GM12891 (cell line): ENCODE results near the gene RPS6KA2.

Experiments
- DNase-seq: peaks from one replicate; pipeline ENCODE4 v3.0.0; 2011; ENCODE audit warnings: low spot score; ENCODE audit not compliant: insufficient read length
- FAIRE-seq: peaks from 2 replicates; lab custom pipeline; 2011; peaks lifted over from hg19 to GRCh38; lab: Jason Lieb, UNC
- PAX5 ChIP-seq: IDR thresholded peaks from 2 replicates; pipeline ENCODE4 v1.6.1; 2011; ENCODE audit warnings: low read length, moderate library complexity, mild to moderate bottlenecking; ENCODE audit not compliant: insufficient read depth, severe bottlenecking
- POLR2A ChIP-seq: IDR thresholded peaks from 2 replicates; pipeline ENCODE4 v1.6.1; 2011; ENCODE audit warnings: low read depth, low read length, control low read depth
- POLR2AphosphoS5 ChIP-seq: IDR thresholded peaks from 2 replicates; pipeline ENCODE4 v1.6.1; 2011; ENCODE audit warnings: low read depth, low read length, control low read depth
- POU2F2 ChIP-seq: IDR thresholded peaks from 2 replicates; pipeline ENCODE4 v1.6.1; 2011; ENCODE audit warnings: low read depth, mild to moderate bottlenecking, control low read depth, low read length, moderate library complexity
- SPI1 ChIP-seq: IDR thresholded peaks from 2 replicates; pipeline ENCODE4 v1.6.1; 2011; ENCODE audit warnings: low read depth, low read length, control low read depth
- TAF1 ChIP-seq: IDR thresholded peaks from 2 replicates; pipeline ENCODE4 v1.6.1; 2011; ENCODE audit warnings: low read depth, low read length, control low read depth

The RPS6KA2 gene

GRCh38 chr6:166650047-166650446 is 23.0 kb upstream of the RPS6KA2 start:
- TF ChIP-seq POU2F2 = no peak
- no peak for TF ChIP-seq PAX5
- TF ChIP-seq POLR2AphosphoS5 = no peak
- TF ChIP-seq TAF1 = no peak
- TF ChIP-seq POLR2A = no peak
- TF ChIP-seq SPI1 = no peak
- FAIRE-seq (no peak), DNase-seq (no peak)

- no peak for DNase-seq
- no peak for TF ChIP-seq SPI1
- no peak for TF ChIP-seq PAX5
- no peak for TF ChIP-seq POU2F2
- no peak for TF ChIP-seq TAF1
- no peak for TF ChIP-seq POLR2A
- TF ChIP-seq POLR2AphosphoS5 = no peak
- FAIRE-seq = no peak
Measured at GRCh38 chr6:166648846-166649245, 21.8 kb upstream of the RPS6KA2 start.

- peak; percentile 93 for FAIRE-seq
- no peak for TF ChIP-seq POLR2AphosphoS5
- TF ChIP-seq SPI1 = no peak
- TF ChIP-seq POLR2A = no peak
- TF ChIP-seq TAF1 = no peak
- TF ChIP-seq POU2F2 = no peak
- no peak for TF ChIP-seq PAX5
- no peak for DNase-seq
Measured at GRCh38 chr6:166647896-166648295, 20.8 kb upstream of the RPS6KA2 start.

GRCh38 chr6:166646716-166647115 is 19.7 kb upstream of the RPS6KA2 start:
- TF ChIP-seq POU2F2 (no peak), TAF1 (no peak), PAX5 (no peak), POLR2A (no peak), POLR2AphosphoS5 (no peak), SPI1 (no peak)
- no peak for DNase-seq
- no peak for FAIRE-seq

- no peak for FAIRE-seq
- TF ChIP-seq POU2F2 (no peak), POLR2AphosphoS5 (no peak), PAX5 (no peak), POLR2A (no peak), TAF1 (no peak), SPI1 (no peak)
- DNase-seq = no peak
Measured at GRCh38 chr6:166645896-166646295, 18.8 kb upstream of the RPS6KA2 start.

DNA sequence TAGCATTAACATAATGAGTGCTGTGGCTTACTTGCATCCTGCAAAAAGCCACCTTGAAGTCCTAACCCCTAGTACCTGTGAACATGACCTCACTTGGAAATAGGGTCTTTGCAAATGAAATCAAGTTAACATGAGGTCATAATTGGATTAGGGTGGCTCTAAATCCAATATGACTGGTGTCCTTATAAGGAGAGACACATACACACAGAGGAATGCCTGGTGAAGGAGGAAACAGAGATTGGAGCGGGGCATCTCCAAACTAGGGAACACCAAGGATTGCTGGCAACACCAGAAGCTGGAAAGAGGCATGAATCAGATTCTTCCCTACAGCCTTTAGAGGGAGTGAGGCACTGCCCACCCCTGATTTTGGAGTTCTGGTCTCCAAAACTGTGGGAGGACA is 17.6 kb upstream of the RPS6KA2 start:
- DNase-seq (no peak), FAIRE-seq (no peak)
- TF ChIP-seq POLR2A = no peak
- TF ChIP-seq PAX5 = no peak
- no peak for TF ChIP-seq POLR2AphosphoS5
- TF ChIP-seq TAF1 = no peak
- TF ChIP-seq SPI1 = no peak
- TF ChIP-seq POU2F2 = no peak

DNA sequence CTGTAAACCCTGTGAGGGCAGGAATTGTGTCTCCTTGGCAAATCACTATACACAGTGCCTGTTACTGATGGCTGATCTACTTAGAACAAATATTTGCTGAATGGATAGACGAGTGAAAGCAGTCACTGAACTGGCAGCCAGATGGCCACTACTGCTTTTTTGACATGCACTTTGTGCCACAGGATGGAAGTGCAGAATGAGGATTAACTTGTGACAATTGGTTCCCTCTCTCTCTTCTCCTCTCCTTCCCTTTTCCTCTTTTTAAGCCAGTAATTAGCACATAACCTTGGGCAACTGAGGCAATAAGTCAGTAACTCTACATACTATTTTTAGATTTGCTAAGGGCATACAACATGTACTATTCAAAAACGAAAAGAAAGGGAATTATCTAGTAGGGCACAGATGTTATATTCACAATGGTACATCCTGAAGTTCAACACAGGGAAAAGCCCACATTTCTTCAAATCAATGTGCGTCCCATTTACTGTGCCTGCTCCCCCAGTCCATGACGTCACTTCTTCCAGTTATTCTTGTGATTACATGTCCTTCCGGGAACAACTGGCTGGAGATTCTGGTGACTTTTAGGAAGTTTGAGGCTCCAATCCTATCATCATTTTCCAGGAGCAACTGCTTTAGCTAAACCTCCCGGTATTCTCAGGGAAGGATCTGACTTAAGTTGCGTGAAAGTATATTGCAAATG is 17.0 kb upstream of the RPS6KA2 start:
- no peak for TF ChIP-seq POU2F2
- no peak for TF ChIP-seq POLR2AphosphoS5
- no peak for TF ChIP-seq TAF1
- no peak for TF ChIP-seq PAX5
- TF ChIP-seq SPI1 = no peak
- no peak for TF ChIP-seq POLR2A
- DNase-seq (no peak), FAIRE-seq (no peak)

GRCh38 chr6:166642646-166643045 is 15.6 kb upstream of the RPS6KA2 start:
- TF ChIP-seq PAX5 (no peak), POLR2AphosphoS5 (no peak), TAF1 (no peak), POLR2A (no peak), POU2F2 (no peak), SPI1 (no peak)
- no peak for FAIRE-seq
- DNase-seq = no peak

DNA sequence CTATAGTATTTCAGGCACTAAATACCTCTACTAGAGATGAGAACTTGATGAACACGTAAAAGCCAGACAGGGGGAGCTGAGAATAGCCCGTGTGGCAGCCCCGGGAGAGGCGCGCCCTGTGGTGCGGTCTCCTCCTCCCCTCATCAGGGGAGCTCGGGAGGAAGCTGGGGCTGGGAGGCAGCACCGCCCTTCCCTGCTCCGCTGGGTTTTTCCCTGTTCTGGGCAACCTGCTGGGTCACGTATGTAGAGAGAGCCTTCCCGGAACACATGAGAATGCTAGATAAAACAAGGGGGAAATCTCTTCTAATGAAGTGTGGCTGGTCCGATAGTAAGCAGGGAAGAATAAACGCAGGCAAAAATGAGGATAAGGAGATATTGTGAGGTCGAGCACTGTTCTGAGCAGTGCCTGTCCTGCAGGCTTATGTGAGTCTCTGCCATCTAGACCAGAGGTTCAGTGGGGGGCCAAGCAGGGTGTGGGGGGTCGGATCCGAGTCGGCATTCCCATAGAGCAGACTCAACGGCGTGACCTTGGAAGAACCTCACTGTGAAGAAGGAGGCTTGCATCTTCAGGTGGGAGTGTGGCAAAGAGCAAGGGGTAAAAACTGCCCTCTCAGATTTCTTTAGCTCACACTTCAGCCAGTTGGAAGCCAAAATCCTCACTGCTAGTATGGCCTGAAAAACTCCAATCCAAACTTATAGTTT is 13.4 kb upstream of the RPS6KA2 start:
- DNase-seq (no peak), FAIRE-seq (peak; percentile 75)
- no peak for TF ChIP-seq SPI1
- no peak for TF ChIP-seq PAX5

- FAIRE-seq (no peak), DNase-seq (no peak)
- TF ChIP-seq POU2F2 (no peak), PAX5 (no peak), POLR2AphosphoS5 (no peak), TAF1 (no peak), SPI1 (no peak), POLR2A (no peak)
Measured at GRCh38 chr6:166639921-166640320, 12.9 kb upstream of the RPS6KA2 start.
